Suprapubic skin (tissue), 3 donors: ENCODE measurements around the gene MRPL45.

Source experiments
- POLR2AphosphoS5 ChIP-seq, 3 donors: sonication (generic); formaldehyde crosslinking; IDR thresholded peaks; one replicate each; pipeline ENCODE4 v1.6.1; 2017; ENCODE audit warnings: antibody characterized with exemption in 3 of 3
- TF ChIP-seq, protein P1 (sequence below), 2 donors: fragments of 200-600 bp in 1 of 2; fragments of 450-650 bp in 1 of 2; sonication (generic) in 1 of 2; IDR thresholded peaks; one replicate each; pipeline ENCODE4 v1.5.1; 2016 to 2019; ENCODE audit warnings: antibody characterized with exemption in 2 of 2, mild to moderate bottlenecking in 1 of 2, moderate library complexity in 1 of 2

DNA sequence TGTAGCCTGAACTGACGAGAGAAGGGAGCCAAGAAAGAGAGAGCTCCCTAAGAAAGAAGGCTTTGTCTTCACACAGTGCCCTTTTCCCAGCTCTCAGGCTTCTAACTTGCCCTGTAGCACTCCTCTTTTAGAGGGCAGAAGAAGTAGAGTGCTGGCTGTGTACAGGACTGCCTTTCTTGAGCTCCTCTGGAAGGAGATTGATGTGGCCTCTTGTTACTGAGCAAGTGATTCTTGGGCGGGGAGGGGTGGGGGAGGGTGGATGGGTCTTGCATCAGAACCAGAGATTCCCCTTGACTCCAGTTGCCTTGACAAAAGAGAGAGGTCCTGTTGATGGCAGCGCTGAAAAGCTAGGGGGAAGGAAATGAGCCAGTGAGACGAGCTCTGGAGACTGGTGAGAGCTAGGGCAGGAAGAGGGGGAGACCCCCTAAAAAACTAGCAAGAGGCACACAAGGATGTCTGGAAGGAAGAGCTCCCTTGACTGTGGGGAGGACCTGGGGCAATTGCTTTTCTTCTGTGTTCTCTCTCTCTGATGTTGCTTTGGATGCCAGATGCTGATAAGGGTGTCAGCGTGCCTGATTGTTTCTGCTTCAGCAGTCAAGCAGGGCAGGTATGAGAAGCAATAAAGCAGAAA, 28.4 kb downstream of the MRPL45 start:
- TF ChIP-seq, protein P1, sequence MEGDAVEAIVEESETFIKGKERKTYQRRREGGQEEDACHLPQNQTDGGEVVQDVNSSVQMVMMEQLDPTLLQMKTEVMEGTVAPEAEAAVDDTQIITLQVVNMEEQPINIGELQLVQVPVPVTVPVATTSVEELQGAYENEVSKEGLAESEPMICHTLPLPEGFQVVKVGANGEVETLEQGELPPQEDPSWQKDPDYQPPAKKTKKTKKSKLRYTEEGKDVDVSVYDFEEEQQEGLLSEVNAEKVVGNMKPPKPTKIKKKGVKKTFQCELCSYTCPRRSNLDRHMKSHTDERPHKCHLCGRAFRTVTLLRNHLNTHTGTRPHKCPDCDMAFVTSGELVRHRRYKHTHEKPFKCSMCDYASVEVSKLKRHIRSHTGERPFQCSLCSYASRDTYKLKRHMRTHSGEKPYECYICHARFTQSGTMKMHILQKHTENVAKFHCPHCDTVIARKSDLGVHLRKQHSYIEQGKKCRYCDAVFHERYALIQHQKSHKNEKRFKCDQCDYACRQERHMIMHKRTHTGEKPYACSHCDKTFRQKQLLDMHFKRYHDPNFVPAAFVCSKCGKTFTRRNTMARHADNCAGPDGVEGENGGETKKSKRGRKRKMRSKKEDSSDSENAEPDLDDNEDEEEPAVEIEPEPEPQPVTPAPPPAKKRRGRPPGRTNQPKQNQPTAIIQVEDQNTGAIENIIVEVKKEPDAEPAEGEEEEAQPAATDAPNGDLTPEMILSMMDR (IDR thresholded peaks at IDR 0.05) = no peak
- no peak for TF ChIP-seq POLR2AphosphoS5 (IDR thresholded peaks at IDR 0.05)
